Measurements from ENCODE around the gene MED23. TPM values are rescaled to one million over a fixed set of nuclear protein-coding genes. Genes with fewer than 3 reads are reported as not detected.

The MED23 gene
- total and polyA plus RNA-seq, 10 of the 15 experiments (the other 5 are each of a cell fraction or from before 2014, with no cell fraction given) = 7.1 to 42.9 (median 19.6) TPM

- Histone ChIP-seq H3K9ac (ENCODE audit: control insufficient read depth, insufficient read depth, low read length) (no peak within 1 kb of the TSS), H3K4me2 (ENCODE audit: control insufficient read depth, insufficient read depth) (no peak within 1 kb of the TSS), H3K27me3 (replicated peaks in 1 of 2; ENCODE audit: control insufficient read depth in 2 of 2, insufficient read depth in 2 of 2, low read length in 1 of 2) (no peaks in the 10 kb centered on the region), H4K20me1 (ENCODE audit: control insufficient read depth, insufficient read depth) (no peaks in the 10 kb centered on the region), H2AFZ (ENCODE audit: control insufficient read depth, low read depth, low read length) (no peak within 1 kb of the TSS), H3K79me2 (ENCODE audit: control insufficient read depth, insufficient read depth, low read length) (no peaks in the 10 kb centered on the region), H3K4me1 (ENCODE audit: control insufficient read depth, insufficient read depth, low read length) (no peaks in the 10 kb centered on the region), H3K27ac (ENCODE audit: control insufficient read depth, insufficient read depth) (no peak within 1 kb of the TSS), H3K4me3 (no peak within 1 kb of the TSS), H3K36me3 (ENCODE audit: control insufficient read depth in 2 of 2, insufficient read depth in 2 of 2, low read length in 1 of 2) (no peaks in the 10 kb centered on the region), H3K9me3 (replicated peaks; ENCODE audit: control insufficient read depth, insufficient read depth, low read length) (no peaks in the 10 kb centered on the region)
- SMC1A ChIA-PET (ENCODE audit: uncharacterized antibody, unreplicated experiment) = no interaction called here
- intact Hi-C loops (cut with micrococcal nuclease; ENCODE audit: unreplicated experiment) (no loop called here), in situ Hi-C loops (cut with MboI) (no loop called here)
- WGBS (ENCODE audit: insufficient coverage, insufficient replicate concordance, low lambda C conversion rate, missing lambda C conversion rate) = 91% methylated on average over 6 of the region's 6 CpGs
- no peak for DNase-seq (ENCODE audit: low read depth, low spot score)
- no TSS peak for BruUV-seq (replicated peaks)
- no peak for FAIRE-seq
- CTCF ChIA-PET = interaction anchor here (0.8 kb wide), 1 partner anchor 9 kb away, joined by 3 read pairs; no protein-coding TSS in a partner anchor
- ATAC-seq = no peak
- RAD21 ChIA-PET (ENCODE audit: unreplicated experiment) = no interaction called here
- POLR2A ChIA-PET = no interaction called here
- TF ChIP-seq E4F1 (IDR thresholded peaks at IDR 0.05; ENCODE audit: borderline replicate concordance, partially characterized antibody) (no peak), PRDM15 (CRISPR knock-in tag; IDR thresholded peaks at IDR 0.05) (no peak), ESRRA (IDR thresholded peaks at IDR 0.05; ENCODE audit: low read length) (no peak), ATF2 (IDR thresholded peaks at IDR 0.05; ENCODE audit: low read length) (no peak), ZNF274 (IDR thresholded peaks at IDR 0.05; ENCODE audit: insufficient read depth, insufficient read length) (no peak), NFYA (IDR thresholded peaks at IDR 0.05; ENCODE audit: borderline replicate concordance, low read depth, low read length) (no peak), RB1 (IDR thresholded peaks at IDR 0.05; ENCODE audit: borderline replicate concordance) (no peak), CBX3 (IDR thresholded peaks at IDR 0.05; ENCODE audit: borderline replicate concordance, low read depth) (no peak), ATF7 (IDR thresholded peaks at IDR 0.05; ENCODE audit: low read depth) (no peak), TBL1XR1 (IDR thresholded peaks at IDR 0.05; ENCODE audit: low read depth, low read length) (no peak), PML (IDR thresholded peaks at IDR 0.05; ENCODE audit: low read length) (no peak), FOS (IDR thresholded peaks at IDR 0.05; ENCODE audit: borderline replicate concordance, extremely low read depth, insufficient read length) (no peak), GABPA (IDR thresholded peaks at IDR 0.05; ENCODE audit: low read depth) (no peak)
Measured at GRCh38 chr6:131572686-131573415, 55.2 kb downstream of the MED23 start, which contains the start of gene ARG1. Gene ARG1, plus strand, starts transcription at chr6:131573226. Its CDS starts 57 bp downstream, at chr6:131573283.

All from GM12878 (cell line).